ENCODE results near the gene CCSER1.
"Not testable (repeated sequence)": the region's sequence is repeated elsewhere in the genome, so short reads cannot be mapped to it uniquely, and the experiment has no call there.

The CCSER1 gene

DNA sequence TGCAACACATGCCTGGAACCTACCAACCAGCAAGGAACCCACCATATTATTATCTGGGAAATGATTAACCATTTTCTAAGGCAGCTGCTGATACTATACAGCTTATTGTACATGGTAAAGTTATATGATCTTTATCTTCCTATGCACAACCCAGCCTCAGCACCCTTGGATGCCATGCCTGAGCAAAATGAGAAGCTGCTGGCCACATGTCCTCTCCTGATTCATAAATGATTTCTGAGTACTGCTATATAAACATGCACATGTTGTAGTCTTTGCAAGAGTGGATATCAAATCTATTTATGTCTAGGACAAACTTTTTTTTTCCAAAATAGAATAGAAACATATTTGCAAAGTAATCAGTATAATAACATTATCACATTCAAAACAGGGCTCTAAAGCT, 1043.6 kb downstream of the CCSER1 start:
- no peak for DNase-seq (ENCODE audit: low read depth)

DNA sequence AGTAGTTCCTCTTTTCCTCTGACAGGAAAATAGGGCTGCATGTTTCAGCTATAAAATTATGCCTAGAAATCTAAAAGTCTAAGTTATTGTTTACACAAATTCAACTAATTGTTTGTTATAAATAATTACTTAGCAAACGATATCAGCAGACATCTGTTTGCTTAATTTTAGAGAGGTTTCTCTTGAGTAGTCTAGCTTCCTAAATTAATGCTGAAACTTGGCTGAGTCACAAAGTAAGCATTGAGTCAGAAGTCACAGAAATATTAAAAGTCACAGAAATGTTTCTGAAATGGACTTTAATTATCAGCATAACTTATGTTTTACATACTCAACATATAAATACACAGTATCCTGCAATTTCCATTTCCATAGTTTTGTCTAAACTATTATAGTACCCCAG, 1044.0 kb downstream of the CCSER1 start:
- DNase-seq (ENCODE audit: low read depth): no peak

DNA sequence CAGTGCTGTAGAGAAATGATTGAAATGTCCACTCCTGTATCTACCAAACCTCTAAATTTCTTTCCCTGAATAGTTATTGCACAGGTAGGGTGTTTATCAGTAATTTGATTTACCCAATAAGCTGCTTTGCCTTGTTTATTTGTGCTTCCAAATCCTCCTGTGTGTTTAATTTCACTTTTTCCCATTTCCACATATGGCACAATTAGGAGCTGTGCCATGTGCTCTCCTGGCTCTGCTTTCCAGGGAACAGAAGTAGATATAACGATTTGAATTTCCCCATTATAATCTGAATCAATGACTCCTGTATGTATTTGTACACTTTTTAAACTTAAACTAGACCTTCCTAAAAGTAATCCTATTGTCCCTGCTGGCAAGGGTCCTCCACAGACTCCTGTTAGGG, 1057.9 kb downstream of the CCSER1 start:
- not testable (repeated sequence) for DNase-seq (ENCODE audit: low read depth)

DNA sequence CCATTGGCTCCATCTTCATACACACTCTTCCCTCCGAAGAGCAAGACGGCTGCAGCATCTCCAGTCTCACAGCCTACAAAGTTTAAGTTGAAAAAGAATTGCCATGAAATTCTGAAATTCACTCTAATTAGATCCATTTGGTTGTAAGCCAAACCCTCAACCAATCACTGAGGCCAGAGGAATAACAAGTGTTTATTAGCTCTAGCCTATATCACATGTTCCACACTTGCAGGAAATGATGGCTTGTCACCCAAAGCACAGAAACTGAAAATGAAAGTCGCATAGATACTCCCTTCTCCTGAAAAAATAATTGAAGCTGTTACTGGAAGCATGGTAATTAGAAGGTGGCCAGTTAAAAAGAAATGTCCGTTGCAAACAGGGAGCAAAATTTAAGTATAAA, 1071.8 kb downstream of the CCSER1 start:
- DNase-seq (ENCODE audit: low read depth): no peak

DNA sequence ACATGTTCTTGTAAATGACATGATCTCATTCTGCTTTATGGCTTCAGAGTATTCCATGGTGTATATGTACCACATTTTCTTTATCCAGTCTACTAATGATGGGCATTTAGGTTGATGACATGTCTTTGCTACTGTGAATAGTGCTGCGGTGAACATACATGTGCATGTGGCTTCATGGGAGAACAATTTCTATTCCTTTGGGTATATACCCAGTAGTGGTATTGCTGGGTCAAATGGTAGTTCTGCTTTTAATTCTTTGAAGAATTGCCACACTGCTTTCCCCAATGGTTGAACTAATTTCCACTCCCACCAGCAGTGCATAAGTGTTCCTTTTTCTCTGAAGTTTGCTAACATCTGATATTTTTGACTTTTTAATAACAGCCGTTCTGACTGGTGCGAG, 1080.3 kb downstream of the CCSER1 start:
- DNase-seq (ENCODE audit: low read depth): no peak

DNA sequence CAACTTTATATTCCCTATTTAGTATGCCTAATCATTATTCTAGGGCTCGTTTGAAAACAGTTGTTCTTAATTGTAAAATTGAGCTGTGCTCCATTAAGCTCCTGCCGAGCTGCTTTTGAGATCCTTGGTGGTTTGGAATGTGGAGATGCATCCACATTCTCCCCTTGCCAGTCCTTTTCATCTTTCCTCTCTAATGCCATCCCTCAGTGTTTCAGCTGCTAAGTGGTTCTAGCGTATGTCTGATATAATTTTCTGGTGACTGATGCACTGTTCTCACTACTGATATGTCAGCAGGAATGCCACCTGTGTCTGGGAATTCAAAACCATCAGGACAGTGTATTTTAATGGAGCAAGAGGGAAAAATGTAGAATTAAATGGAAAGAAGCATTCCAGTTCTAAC, 1085.0 kb downstream of the CCSER1 start:
- DNase-seq (ENCODE audit: low read depth): no peak

DNA sequence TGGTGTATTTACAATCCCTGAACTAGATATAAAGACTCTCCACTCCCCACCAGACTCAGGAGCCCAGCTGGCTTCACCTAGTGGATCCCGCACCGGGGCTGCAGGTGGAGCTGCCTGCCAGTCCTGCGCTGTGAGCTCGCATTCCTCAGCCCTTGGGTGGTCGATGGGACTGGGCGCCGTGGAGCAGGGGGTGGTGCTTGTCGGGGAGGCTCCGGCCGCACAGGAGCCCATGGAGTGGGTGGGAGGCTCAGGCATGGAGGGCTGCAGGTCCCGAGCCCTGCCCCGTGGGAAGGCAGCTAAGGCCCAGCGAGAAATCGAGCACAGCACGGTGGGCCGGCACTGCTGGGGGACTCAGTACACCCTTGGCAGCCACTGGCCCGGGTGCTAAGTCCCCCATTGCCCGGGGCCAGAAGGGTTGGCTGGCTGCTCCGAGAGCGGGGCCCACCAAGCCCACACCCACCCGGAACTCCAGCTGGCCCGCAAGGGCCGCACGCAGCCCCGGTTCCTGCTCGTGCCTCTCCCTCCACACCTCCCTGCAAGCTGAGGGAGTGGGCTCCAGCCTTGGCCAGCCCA, 1090.7 kb downstream of the CCSER1 start:
- DNase-seq (ENCODE audit: low read depth): not testable (repeated sequence)

DNA sequence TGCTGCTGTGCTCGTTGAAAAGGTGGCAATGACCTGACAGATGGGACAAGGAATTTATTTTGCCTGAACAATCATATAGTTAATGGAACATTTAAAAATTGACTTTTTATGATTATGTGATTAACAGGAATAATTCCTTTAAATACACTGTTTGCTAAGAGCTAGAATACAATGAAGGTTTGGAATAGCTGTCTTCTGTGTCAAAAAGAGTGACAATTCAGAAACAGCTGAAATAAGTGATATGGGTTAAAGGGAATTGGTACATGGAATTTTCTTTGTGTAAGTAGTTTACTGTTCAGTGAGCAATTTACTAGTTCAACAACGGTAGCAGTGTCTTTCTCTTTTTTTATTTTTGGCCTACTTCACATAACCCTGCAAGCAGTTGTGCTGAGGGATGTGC, 1093.1 kb downstream of the CCSER1 start:
- no peak for DNase-seq (ENCODE audit: low read depth)

DNA sequence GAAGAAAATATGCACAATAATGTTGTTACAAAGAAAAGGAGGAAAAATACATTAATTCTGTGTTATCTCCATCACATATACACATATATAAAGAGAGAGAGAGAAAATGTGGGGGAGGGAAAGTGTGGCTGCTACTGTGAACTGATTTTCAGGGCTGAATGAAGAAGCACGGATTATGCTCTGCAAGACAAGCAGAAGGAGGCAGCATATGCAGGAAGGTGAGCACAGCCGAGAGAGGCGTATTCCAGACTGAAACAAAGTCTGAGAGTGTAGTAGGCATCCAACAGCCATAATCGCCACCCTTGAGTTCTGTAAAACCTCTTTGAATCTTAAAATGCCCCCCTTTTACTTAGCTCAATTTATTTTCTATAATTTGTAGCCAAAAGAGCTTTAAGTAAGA, 1094.8 kb downstream of the CCSER1 start:
- DNase-seq (ENCODE audit: low read depth): no peak

DNA sequence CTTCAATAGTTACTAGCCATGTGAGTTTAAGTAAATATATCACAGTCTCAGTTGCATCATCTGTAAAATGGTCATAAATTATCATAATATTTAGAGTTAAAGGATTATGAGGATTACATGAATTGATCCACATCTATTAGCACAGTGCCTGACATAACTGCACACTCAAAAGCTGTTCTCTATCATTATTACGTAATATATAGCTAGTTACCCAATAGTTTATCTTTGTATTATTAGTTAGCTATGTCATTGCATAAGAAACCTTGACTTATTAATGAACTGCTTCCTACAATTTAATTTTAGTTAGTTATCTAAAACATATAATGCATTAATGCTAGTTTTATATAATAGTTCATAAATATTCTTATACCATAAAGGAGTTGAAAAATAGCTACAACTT, 1099.7 kb downstream of the CCSER1 start:
- DNase-seq (ENCODE audit: low read depth): no peak

DNA sequence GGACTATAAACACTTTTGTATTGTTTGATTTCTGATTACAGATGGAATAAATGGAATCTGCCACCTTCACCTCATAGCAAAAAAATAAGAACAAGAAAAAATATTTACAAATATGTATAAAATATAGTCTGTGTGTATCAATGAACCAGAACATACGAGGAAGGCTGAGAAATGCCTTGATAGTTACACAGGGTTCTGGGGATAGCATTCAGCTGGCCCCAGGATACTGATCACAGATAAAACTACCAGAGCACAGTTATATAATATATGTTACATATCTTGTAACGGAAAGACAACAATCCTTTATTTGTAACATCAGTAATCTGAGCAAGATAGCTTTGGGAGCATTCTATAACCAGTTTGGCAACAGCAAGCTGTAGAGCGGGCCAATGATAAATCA, 1101.5 kb downstream of the CCSER1 start:
- no peak for DNase-seq (ENCODE audit: low read depth)

DNA sequence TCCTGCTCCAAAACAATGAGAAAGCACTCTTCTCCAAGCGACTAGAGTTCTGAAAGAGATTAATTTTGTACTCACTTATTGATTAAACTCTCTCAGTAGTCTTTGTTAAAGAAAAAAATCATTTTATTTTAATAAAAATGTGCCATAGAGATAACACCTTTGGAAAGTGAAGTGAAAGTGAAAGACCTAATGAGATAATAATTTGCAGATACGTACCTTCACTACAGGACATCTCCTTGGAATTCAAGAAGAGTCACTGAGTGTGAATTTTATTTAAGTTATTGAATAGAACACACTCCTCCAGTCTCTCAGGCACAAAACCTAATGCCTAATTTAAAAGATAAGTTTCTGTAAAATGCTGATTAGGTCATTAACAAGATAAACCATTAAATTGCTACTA, 1106.0 kb downstream of the CCSER1 start:
- no peak for DNase-seq (ENCODE audit: low read depth)

DNA sequence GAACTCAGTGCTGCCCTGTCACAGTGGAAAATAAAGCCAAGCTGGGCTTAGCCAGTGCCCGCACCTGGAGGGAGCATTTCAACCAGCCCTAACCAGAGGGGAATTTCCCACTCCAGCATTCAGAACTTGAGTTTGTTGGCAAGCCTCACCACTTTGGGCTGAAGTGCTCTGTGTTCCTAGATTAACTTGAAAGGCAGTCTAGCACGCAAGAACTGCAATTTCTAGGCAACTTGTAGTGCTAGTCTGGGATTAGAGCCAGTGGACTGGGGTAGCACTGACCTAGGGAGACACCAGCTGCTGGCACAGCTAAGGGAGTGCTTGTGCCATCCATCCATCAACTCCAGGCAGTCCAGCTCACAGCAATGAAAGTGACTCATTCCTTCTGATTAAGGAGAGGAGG, 1115.9 kb downstream of the CCSER1 start:
- no peak for DNase-seq (ENCODE audit: low read depth)

DNA sequence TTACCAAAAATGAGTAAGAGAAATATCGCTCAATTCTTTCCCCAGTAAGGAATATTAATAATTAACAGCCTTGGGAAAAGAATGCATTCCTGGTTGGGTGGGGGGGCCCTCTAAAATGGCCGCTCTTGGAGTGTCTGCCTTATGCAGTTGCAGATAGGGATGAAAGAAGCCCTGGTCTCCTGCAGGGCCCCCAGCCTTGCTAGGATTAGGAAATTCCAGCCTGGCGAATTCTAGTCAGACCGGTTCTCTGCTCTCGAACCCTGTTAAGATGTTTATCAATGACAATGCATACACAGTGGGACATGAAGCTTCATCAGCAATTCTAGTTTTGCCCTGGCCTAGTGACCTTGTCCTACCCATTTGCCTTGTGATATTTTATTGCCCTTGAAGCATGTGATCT, 1128.8 kb downstream of the CCSER1 start:
- no peak for DNase-seq (ENCODE audit: low read depth)

DNA sequence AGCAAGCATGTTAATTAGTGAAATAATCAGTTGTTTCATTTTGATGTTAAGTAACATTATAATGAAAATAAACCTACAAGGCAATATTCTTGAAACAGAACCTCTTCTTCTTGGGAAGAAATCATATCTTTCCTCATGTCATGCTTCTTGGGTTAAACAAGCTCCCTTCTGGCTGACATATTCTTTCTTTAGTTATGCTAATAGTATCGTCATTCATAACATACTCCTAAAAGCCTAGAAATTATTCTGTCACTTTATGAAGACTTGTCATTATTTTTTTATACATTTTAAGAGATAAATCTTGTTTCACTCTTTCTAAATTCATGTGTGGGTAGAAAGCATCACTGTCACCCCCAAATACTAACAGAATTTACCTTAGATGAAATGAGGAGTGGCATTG, 1129.6 kb downstream of the CCSER1 start:
- DNase-seq (ENCODE audit: low read depth): no peak

DNA sequence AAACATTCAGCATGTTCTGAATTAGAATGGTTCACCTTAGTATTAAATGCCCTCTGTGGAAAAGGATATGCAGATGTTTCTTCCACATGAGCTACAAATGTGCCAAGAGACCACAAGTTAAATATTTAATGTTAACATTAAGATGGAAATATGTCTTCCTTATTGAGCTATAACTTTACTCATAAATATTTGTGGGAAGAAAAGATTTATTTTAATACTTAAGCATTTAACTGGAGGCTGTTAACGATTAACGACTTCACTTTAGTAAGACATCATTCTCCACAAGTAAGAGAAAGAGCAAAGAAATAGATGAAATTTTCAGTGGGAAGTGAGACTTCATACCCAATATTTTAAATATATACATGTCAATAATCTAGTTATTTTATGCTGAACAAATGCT, 1130.5 kb downstream of the CCSER1 start:
- DNase-seq (ENCODE audit: low read depth): no peak

DNA sequence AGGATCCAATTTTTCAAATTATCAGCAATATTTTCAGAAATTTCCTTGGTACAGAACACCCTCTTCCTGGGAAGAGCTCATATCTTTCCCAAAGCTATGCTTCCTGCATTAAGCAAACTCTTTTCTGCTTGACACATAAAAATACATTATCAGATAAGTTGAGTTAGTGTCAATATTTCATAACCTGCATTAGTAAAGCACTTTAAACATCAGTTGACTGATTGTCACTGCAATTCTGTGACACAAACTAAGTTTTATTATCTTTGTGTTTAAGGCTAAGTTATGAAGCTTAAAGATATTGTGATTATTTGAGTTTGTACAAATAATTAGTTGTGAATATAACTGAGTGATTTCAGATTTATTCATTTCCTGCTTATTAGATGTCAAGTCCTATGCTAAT, 1131.1 kb downstream of the CCSER1 start:
- no peak for DNase-seq (ENCODE audit: low read depth)

DNA sequence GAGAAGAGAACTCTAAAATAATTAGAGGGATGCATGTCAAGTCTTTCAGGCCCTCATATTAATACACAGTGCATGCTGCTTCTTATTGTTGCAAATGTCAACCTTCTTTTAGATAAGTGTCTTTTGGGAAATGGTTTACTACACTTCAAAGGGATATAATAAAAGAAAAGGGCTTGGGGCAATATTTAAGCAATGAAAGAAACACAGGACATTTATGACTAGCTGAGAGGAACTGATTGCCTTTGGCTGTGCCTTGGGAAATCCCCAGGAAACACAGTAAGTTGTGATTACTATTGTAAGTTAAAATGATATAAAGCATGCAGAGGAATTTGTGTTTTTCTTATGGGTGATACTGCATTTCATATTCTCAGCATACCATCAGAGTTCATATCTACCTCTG, 1140.3 kb downstream of the CCSER1 start:
- DNase-seq (ENCODE audit: low read depth): no peak

DNA sequence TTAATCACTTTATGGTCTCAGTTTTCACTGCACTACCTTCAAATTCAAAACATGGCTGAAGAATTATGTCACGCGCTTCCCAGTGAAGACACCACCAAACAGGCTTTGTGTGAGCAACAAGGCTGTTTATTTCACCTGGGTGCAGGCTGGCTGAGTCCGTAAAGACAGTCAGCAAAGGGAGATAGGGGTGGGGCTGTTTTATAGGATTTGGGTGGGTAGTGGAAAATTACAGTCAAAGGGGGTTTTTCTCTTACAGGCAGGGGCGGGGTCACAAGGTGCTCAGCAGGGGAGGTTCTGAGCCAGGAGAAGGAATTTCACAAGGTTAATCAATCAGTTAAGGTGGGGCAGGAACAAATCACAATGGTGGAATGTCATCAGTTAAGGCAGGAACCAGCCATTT, 1141.3 kb downstream of the CCSER1 start:
- not testable (repeated sequence) for DNase-seq (ENCODE audit: low read depth)

DNA sequence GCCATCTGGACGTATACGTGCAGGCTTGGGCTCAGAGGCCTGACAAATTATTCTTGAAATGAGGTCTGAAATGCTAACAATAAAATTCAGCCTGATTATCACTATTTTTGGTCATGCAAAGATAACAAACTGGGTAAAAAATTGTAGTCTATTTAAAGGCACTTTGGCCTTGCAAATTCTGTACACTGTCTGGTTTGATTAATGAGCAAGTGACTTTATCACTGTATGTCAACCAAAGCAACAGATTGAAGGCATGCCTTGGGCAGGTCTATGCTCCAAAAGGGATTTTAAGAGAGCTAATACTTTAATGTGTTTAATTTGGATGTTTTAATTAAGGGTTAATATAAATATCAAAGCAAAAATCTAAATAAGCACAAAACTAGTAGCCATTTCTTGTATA, 1141.7 kb downstream of the CCSER1 start:
- DNase-seq (ENCODE audit: low read depth): no peak

DNA sequence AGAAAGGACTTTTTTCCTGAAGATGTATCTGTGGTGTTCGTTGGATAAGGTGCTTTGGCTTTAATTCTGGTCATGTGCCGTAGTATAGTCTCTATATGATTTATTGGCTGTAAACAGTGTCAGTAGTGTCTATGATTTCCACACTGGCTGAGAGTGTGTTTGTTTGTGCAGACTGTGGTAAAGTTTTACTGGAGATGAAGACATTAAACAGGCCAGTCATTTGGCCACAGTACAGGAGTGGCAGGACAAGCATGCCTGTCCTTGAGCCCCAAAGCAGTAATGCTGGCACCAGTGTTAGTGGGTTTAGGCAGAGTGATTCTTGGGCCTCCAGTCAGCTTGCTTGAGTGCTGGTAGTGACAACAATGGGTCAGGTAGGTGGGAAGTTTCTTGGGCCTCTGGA, 1152.7 kb downstream of the CCSER1 start:
- no peak for DNase-seq (ENCODE audit: low read depth)

DNA sequence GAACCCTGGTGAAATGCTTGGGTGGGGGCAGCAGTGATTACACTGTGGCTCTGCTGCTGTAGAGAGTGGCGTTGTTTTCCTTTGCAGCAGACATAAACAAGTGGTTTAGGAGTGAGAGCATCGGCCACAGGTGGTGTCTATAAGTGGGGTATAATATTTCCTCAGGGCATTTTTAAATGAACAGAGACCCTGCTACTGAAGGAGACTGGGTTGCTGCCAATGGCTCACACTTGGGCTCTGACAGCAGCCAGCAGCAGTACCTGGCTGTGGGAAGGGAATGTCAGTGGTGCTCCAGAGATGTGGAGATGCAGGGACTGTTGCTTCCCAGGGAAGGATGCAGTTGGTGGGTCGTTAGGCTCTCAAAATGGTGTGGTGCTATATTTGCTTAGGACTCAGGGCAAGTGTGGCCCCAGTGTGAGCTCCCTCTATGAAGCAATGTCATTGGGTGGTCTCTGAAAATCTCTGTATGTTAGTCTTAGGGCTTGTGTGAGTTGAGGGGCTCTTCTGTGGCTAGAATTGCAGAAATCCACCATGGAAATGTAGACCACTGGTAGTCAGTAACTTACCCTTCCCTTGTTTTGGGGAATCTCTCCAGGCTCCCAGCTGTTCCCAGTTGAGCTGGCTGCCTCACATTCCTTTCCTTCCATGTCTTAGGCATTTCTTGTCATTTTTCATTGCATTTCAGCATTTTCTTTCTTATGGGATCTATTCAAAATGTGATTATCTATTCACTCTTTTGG, 1153.5 kb downstream of the CCSER1 start:
- DNase-seq (ENCODE audit: low read depth): no peak

DNA sequence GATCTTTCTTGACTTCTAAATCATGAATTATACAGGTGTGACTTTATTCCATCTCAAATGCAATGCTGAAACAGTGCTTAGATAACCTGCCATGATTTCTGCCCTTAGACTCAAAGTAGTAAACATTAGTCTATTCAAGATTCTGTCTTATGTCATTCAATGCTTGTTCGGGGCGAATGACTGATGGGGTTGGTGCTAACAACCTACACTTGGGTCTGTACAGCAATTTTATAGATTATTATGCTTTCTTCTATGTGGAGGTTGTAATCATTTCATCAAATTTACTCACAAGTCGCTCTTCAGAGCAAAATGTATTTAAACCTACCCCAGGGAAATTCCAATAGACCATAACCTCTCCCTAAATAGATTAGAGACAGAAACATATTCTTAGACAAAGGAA, 1155.0 kb downstream of the CCSER1 start:
- DNase-seq (ENCODE audit: low read depth): no peak

DNA sequence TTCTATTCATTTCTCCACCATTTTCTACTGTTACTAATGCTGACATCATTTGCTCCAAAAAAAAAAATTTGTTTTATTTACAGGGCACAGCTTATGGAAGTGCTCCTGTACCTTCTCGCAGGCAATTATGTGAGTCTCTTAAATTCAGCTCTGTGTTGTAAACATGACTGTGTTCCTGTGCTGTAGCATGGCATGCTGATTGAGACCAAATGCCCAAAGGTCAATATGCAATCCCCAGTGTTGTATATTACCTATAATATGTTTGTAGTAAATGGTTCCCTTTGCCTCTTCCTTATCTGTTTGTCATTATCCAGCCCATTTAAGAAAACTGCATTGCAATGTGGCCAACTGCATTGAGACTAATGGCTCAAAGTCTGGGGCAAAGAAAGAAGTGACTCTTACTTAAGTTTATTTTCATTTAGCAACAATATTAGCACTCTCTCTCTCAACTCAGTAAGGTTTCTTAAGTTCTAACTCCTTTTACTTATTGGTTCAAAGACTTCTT, 1156.6 kb downstream of the CCSER1 start:
- DNase-seq (ENCODE audit: low read depth): no peak
